Measurements from ENCODE around the gene FAM117A. TPM values are rescaled to one million over a fixed set of nuclear protein-coding genes. Genes with fewer than 3 reads are reported as not detected.

FAM117A gene
- total RNA-seq, 4 donors from 2014 or later = 5.6 to 7.5 (median 6.5) TPM

- DNase-seq = no peak
- intact Hi-C loops (cut with DNase I) = no loop called here
- TF ChIP-seq CTCF (IDR thresholded peaks at IDR 0.05) = no peak
- no peak for TF ChIP-seq POLR2A (IDR thresholded peaks at IDR 0.05)
- H3K9me3 ChIP-seq = no peaks in the 10 kb centered on the region
- no peak overlapping the region for H3K4me3 ChIP-seq
- 53 to 55% methylated on average over 1 of the region's 1 CpG for WGBS, 2 donors
- H3K4me1 ChIP-seq = peaks cover 0 to 39% (median 14%) of the 10 kb centered on the region in 3 donors
- H3K27ac ChIP-seq = peak overlapping the region in 1 of 4 donors; percentile 79
- no peaks in the 10 kb centered on the region for H3K27me3 ChIP-seq
- no peaks in the 10 kb centered on the region for H3K36me3 ChIP-seq
These were observed 20.7 kb upstream of the FAM117A start for GRCh38 chr17:49784636-49785035.

GRCh38 chr17:49783791-49784190 is 19.9 kb upstream of the FAM117A start:
- no peak for DNase-seq
- TF ChIP-seq POLR2A (IDR thresholded peaks at IDR 0.05) (no peak), CTCF (IDR thresholded peaks at IDR 0.05) (no peak)
- H3K4me3 ChIP-seq = no peak overlapping the region
- peak overlapping the region in 3 of 4 donors; percentile 63 to 79 (median 64) for H3K27ac ChIP-seq
- intact Hi-C loops (cut with DNase I) = no loop called here
- H3K27me3 ChIP-seq = no peaks in the 10 kb centered on the region
- peaks cover 0 to 42% (median 20%) of the 10 kb centered on the region in 3 donors for H3K4me1 ChIP-seq
- H3K9me3 ChIP-seq = no peaks in the 10 kb centered on the region
- H3K36me3 ChIP-seq = no peaks in the 10 kb centered on the region

- Histone ChIP-seq H3K4me1 (peaks cover 0 to 42% (median 20%) of the 10 kb centered on the region in 3 donors), H3K9me3 (no peaks in the 10 kb centered on the region), H3K4me3 (no peak overlapping the region), H3K36me3 (no peaks in the 10 kb centered on the region), H3K27me3 (no peaks in the 10 kb centered on the region), H3K27ac (peak overlapping the region in 3 of 4 donors; percentile 63 to 79 (median 64))
- WGBS, 2 donors = 31 to 42% methylated on average over 2 to 3 of the region's 3 CpGs
- TF ChIP-seq POLR2A (IDR thresholded peaks at IDR 0.05) (no peak), CTCF (IDR thresholded peaks at IDR 0.05) (no peak)
- intact Hi-C loops (cut with DNase I) = no loop called here
- DNase-seq = no peak
These were observed 19.3 kb upstream of the FAM117A start for GRCh38 chr17:49783071-49783715.

DNA sequence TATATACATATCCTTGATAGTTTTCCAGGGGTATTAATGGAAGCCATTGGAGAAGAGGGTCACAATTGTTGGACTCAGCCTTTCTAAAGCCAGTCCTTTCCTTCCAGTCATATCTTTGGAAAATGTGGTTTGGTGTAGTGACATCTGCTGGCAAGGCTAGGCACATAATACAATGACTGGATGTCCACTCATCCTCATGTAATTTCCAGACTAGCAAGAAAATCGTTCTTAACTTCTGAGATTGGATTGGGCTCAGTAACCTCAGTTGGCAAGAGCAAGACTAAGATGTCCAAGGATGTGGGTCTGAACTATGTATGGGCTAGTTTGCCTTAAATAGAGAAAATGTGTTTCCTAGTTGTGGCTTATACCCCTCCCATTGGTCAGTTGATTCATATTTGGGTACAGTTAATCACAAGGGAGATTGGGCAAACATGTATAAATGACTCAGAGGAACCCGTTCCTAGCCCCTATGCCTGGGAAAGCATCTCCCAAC is 15.9 kb upstream of the FAM117A start:
- H3K4me3 ChIP-seq = no peak overlapping the region
- H3K27me3 ChIP-seq = no peaks in the 10 kb centered on the region
- WGBS, 2 donors = 0 to 3% methylated on average over 2 of the region's 2 CpGs
- H3K27ac ChIP-seq = peak overlapping the region in 3 of 4 donors; percentile 46 to 80 (median 59)
- no peak for DNase-seq
- H3K36me3 ChIP-seq = no peaks in the 10 kb centered on the region
- peak; percentile 22 to 64 (median 47) for TF ChIP-seq CTCF (IDR thresholded peaks at IDR 0.05)
- TF ChIP-seq POLR2A (IDR thresholded peaks at IDR 0.05) = no peak
- no peaks in the 10 kb centered on the region for H3K9me3 ChIP-seq
- intact Hi-C loops (cut with DNase I) = loop anchor here (5.0 to 10.0 kb wide), 2 partner anchors 72 to 205 kb away; partner anchors contain the start of genes NXPH3 and SLC35B1
- peaks cover 0 to 63% (median 39%) of the 10 kb centered on the region in 3 donors for H3K4me1 ChIP-seq

DNA sequence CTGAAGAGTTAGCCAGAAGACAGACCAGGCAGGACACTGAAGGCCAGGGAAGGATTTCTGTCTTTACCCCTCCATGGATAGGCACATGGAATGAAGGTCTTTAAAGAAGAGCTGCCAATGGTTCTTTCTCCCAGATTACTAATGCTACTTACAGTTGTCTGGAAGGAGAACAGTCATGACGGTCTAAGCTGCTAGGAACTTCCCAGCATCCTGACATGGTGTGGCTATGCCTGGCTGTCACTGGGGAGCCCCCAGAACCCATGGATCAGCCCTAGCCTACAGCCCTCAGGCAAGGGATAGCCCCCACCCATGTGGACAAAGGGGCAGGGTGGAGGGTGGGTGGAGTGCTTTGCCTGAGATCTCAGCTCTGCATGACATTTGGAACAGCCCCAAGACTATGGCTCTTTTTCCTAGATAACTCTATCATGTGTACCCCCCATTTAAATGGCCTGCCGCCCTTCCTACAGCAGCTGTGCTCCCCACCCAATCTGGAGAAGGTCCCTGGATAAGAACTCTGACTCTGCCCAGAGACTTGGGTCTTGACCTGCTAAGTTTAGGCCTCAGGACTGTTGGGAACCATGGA is 15.3 kb upstream of the FAM117A start:
- peaks cover 0 to 61% (median 39%) of the 10 kb centered on the region in 3 donors for H3K4me1 ChIP-seq
- H3K4me3 ChIP-seq = no peak overlapping the region
- intact Hi-C loops (cut with DNase I) = loop anchor here (5.0 to 10.0 kb wide), 2 partner anchors 72 to 204 kb away; partner anchors contain the start of genes NXPH3 and SLC35B1
- no peak for DNase-seq
- no peaks in the 10 kb centered on the region for H3K27me3 ChIP-seq
- H3K9me3 ChIP-seq = no peaks in the 10 kb centered on the region
- H3K36me3 ChIP-seq = no peaks in the 10 kb centered on the region
- TF ChIP-seq POLR2A (IDR thresholded peaks at IDR 0.05) (no peak), CTCF (IDR thresholded peaks at IDR 0.05) (no peak)
- peak overlapping the region in 3 of 4 donors; percentile 46 to 80 (median 57) for H3K27ac ChIP-seq
- 63 to 100% methylated on average over 1 to 2 of the region's 2 CpGs for WGBS, 2 donors
